ENCODE measurements around the gene EMC6.

The EMC6 gene

DNA sequence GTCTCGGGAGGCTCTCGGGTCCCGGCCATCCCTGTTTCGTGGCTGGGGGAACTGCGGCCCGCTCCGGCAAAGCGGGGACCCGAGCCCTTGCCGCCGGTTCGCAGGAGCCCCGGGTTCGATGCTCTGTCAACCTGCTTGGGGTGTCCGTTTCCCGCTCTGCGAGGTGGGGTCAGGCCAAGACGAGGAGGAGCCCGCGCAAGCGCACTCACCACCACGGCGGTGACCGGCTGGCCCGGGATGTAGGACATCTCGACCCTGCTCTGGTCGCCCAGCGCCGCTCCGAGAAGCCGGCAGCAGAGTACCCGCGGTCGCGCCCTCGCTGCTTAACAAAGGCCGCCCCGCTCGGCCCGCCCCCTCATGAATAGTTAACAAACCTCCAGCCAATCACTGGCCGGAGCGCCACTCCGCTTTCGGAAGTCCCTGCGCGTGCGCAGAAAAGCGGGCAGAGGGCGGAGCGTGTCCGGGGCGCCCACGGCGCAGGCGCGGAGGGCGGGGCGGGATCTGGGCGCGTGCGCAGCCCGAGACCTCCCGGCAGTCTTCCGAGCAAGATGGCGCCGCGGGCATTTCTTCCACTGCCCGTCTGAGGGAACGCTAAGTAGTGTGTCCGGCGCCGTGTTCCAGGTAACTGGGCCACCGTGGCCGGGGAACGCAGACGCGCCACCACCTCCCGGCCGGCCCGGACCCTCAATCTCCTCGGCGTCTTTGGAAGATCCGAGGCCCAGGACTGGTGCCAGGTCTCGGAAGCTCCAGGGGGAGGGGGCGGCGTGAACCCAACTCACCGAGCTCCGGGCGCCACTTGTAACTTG is at the start of gene EMC6, which contains the start of gene TAX1BP3:
EMC6 (plus strand) TSS at position 534 of the 806 bp plus-strand sequence. CDS start 335 bp downstream, outside the sequence.
TAX1BP3 (minus strand) TSS at position 300 of the 806 bp plus-strand sequence; CDS start at position 248, 52 bp downstream.
- DNase-seq (peak; percentile 100), ATAC-seq (peak; percentile 96)
- peak within 1 kb of the TSS; percentile 90 for H3K27ac Mint-ChIP-seq
- no peaks in the 10 kb centered on the region for H3K27me3 Mint-ChIP-seq
- peak within 1 kb of the TSS; percentile 93 for H3K4me3 Mint-ChIP-seq
- H3K36me3 Mint-ChIP-seq (ENCODE audit: low read depth), result peaks cover 4% of the 10 kb centered on the region
- H3K9me3 Mint-ChIP-seq, result no peaks in the 10 kb centered on the region
- peaks cover 27% of the 10 kb centered on the region for H3K4me1 Mint-ChIP-seq

DNA sequence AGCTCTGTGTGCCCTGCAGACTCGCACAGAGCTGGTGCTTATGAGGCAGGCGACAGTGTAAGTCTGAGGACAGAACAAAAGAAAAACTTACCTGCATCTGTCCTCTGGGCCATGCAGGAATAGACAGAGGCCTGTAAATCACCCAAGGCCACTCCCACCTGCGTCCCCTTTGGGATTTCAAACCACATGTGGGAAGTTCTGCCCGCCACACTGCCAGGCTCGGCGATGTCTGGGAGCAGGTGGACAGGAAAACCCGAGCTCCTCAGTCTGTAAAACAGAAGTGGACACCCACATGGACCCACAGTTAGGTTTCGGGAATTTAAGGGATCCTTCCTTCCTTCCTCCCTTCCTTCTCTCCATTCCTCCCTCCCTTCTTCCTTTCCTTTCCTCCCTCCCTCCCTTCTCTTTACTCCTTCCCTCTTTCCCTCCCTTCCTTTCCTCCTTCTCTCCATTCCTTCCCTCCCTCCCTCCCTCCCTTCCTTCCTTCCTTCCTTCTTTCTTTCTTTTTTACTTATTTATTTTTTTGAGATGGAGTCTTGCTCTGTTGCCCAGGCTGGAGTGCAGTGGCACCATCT is 47.4 kb upstream of the EMC6 start:
- no peak overlapping the region for H3K27ac Mint-ChIP-seq
- H3K27me3 Mint-ChIP-seq, result no peaks in the 10 kb centered on the region
- no peak overlapping the region for H3K4me3 Mint-ChIP-seq
- ATAC-seq, result no peak
- H3K4me1 Mint-ChIP-seq, result no peaks in the 10 kb centered on the region
- peaks cover 40% of the 10 kb centered on the region for H3K36me3 Mint-ChIP-seq (ENCODE audit: low read depth)
- H3K9me3 Mint-ChIP-seq, result no peaks in the 10 kb centered on the region
- DNase-seq, result no peak

DNA sequence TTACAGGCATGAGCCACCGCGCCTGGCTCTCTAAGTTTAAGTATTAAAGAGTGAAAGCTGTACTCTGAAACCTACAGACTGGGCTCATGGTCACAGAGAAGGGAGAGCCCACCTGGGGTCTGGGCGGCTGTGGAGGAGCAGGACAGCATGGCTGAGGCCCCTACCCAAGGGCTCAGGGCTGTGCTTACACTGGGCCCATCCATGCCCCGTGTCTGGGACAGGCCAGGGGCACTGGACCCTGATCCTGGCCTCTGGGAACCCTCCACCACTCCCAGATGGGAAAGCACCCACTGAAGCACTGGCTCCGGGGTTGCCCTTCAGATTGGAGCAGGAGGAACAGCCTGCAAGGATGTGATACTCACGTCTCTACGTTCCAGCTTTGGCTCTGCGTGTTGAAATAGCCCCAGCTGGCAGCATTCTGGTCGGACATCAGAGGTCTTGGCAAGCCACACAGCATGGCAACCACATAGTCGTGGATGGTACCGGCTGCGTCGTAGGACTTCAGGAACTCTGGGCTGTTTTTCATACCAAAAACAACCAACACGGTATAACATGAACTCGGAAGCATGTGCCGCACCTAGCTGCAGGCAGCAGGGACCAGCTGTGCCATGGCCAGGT is 45.5 kb upstream of the EMC6 start:
- DNase-seq (no peak), ATAC-seq (no peak)
- Mint-ChIP-seq H3K9me3 (no peaks in the 10 kb centered on the region), H3K4me1 (no peaks in the 10 kb centered on the region), H3K27ac (no peak overlapping the region), H3K4me3 (no peak overlapping the region), H3K27me3 (no peaks in the 10 kb centered on the region), H3K36me3 (ENCODE audit: low read depth) (peaks cover 29% of the 10 kb centered on the region)

DNA sequence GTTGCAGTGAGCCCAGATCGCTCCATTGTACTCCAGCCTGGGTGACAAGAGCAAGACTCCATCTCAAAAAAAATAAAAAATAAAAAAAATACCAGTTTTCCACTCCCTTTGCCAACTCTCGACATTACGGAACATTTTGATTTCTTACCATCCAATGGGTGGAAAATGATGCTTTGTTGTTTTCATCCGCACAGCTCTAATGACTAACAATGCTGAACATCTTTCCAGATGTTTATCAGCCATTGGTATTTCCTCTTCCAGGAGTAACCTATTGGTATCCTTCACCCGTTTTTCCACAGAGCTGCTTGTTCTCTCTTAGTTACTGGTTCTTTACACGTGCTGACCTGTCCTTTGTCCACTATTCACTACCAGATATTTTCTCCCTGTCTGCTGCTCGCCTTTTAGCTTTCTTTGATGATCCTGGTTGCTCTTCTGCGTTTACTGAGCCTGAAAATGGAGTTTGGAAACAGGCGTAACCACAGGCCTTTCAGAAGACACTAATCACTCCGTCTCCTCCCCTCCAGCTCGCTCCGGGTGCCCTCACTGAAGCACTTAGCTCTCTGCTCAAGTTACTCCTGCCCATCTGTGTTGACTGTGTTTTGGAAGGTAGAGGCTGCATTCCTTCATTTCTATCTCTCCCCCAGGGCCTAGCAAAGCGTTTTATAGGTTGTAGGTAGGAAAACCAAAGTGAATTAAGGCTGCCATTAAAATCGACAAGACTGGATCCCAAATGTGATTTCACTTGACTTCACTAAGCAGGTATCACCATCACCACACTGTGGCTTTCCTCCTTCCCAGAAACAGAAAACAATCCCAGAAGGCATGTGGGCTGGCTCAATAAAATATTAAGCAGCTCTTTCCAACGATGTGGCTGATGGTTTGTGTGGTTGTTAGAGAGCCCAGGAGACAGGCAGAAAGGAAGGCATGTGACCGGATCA is 41.5 kb upstream of the EMC6 start:
- Mint-ChIP-seq H3K9me3 (no peaks in the 10 kb centered on the region), H3K27me3 (no peaks in the 10 kb centered on the region), H3K4me1 (no peaks in the 10 kb centered on the region), H3K27ac (no peak overlapping the region), H3K4me3 (no peak overlapping the region), H3K36me3 (ENCODE audit: low read depth) (peaks cover 13% of the 10 kb centered on the region)
- ATAC-seq (no peak), DNase-seq (no peak)

GRCh38 chr17:3627769-3628167 is 40.8 kb upstream of the EMC6 start:
- no peak for DNase-seq
- Mint-ChIP-seq H3K4me3 (no peak overlapping the region), H3K27ac (no peak overlapping the region), H3K36me3 (ENCODE audit: low read depth) (peaks cover 13% of the 10 kb centered on the region), H3K9me3 (no peaks in the 10 kb centered on the region), H3K4me1 (no peaks in the 10 kb centered on the region), H3K27me3 (no peaks in the 10 kb centered on the region)
- ATAC-seq, result no peak

DNA sequence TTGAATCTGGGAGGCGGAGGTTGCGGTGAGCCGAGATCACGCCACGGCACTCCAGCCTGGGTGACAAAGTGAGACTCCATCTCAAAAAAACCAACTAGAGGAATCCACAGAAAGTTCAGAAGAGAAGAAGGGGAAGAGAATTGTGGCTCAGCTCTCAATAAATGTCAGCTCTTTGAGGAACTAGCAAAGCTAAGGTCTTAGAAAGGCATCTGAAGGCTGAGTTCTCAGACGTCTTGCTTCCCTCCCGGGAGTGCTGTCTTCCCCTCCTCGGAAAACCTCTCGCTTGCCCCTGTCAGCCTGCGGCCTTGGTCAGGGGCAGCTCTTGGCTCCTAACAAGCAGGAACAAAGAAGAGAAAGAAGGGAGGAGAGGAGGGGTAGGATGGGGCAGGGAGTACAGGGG is 37.8 kb upstream of the EMC6 start:
- H3K4me3 Mint-ChIP-seq, result no peak overlapping the region
- no peak for DNase-seq
- H3K4me1 Mint-ChIP-seq, result peaks cover 8% of the 10 kb centered on the region
- no peaks in the 10 kb centered on the region for H3K9me3 Mint-ChIP-seq
- no peaks in the 10 kb centered on the region for H3K27me3 Mint-ChIP-seq
- ATAC-seq, result no peak
- H3K27ac Mint-ChIP-seq, result no peak overlapping the region
- peaks cover 15% of the 10 kb centered on the region for H3K36me3 Mint-ChIP-seq (ENCODE audit: low read depth)

DNA sequence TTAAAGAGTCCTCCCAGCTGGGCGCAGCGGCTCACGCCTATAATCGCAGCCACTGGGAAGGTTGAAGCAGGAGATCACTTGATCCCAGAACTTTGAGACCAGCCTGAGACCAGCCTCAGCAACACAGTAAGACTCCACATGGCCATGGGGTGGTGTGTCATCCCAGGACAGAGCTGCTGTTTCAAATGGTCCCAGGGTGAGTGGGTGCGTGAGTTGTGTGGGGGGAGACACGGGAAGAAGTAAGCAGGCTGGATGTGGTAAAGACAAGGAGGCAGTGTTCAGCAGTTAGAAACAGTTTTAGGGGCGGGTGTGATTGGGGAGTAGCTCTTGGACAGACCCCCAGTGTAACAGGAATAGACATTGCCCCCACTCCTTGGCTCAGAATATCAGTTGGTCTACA is 36.3 kb upstream of the EMC6 start:
- no peak for DNase-seq
- no peak overlapping the region for H3K27ac Mint-ChIP-seq
- ATAC-seq, result no peak
- H3K9me3 Mint-ChIP-seq, result no peaks in the 10 kb centered on the region
- H3K27me3 Mint-ChIP-seq, result no peaks in the 10 kb centered on the region
- peaks cover 10% of the 10 kb centered on the region for H3K4me1 Mint-ChIP-seq
- peaks cover 10% of the 10 kb centered on the region for H3K36me3 Mint-ChIP-seq (ENCODE audit: low read depth)
- H3K4me3 Mint-ChIP-seq, result no peak overlapping the region

DNA sequence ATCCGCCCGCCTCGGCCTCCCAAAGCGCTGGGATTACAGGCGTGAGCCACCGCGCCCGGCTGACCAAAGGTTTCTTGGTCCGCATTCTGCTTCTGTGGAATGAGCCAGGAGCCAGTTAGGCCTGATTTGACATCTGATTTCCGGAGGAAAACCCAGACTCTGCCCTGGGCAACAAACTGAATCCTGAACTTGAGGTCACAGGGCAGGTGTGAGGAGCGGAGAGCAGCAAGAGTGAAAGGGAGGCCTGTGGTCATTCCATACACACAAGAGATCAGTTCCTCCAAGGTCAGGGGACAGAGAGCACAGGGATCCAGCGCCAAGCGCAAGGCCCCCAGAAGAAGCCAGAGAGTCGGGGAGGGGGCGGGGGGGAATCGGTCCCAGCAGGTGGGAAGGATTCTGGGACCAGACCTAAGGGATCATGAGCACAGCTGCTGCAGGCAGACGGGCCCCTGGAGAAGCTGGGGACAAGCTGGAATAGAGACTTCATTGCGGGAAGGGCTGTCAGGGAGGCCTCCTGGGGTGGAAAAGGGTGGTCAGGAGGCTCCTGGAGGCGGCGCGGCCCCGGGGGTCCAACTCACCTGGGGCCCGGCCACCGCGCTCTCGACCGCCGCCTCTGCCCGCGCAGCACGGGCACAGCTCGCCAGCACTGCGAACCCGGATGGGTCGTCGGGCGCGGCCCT is 33.0 kb upstream of the EMC6 start:
- H3K36me3 Mint-ChIP-seq (ENCODE audit: low read depth), result peaks cover 4% of the 10 kb centered on the region
- DNase-seq, result no peak
- H3K4me3 Mint-ChIP-seq, result peak overlapping the region; percentile 93
- H3K4me1 Mint-ChIP-seq, result peaks cover 37% of the 10 kb centered on the region
- no peaks in the 10 kb centered on the region for H3K9me3 Mint-ChIP-seq
- H3K27me3 Mint-ChIP-seq, result no peaks in the 10 kb centered on the region
- no peak overlapping the region for H3K27ac Mint-ChIP-seq
- peak; percentile 14 for ATAC-seq

DNA sequence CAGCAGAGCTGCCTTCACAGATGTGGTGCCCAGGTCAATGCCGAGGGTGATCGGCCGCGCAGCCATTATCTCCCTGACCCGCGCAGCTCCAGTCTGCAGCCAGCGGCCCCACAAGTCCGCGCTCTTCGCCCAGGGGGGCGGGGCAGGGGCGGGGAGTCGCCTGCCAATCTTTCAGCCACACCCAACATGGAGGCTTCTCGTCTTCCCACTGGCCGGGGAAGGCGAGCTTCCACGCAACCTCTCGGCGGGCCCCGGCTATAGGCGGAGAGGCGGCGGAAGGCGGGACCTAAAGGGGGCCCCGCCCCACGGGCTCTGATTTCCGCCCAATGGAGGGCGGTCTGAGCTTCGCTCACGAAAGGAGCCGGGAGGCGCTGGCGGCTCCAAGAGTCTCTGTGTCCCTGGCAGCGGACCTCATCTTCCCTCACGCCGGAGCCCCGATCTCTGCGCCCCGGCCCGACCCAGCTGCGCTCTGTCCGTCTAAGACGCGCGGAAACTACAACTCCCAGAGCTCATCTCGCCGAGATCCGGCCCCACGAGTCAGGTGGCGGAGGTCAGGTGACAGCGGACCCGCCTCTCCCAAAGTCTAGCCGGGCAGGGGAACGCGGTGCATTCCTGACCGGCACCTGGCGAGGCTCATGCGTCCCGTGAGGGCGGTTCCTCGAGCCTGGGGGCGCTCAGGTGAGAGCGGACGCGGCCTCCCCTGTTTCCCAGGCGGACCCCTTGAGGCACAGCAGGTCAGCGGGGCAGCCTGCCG is 32.3 kb upstream of the EMC6 start, which contains the start of the genes CTNS and SHPK:
CTNS (plus strand) TSS at position 607 of the 754 bp plus-strand sequence. CDS start 3,447 bp downstream, outside the sequence.
SHPK (minus strand) TSS at position 97 of the 754 bp plus-strand sequence; CDS start at position 66, 31 bp downstream.
- DNase-seq (peak; percentile 96), ATAC-seq (peak; percentile 96)
- Mint-ChIP-seq H3K4me1 (peaks cover 41% of the 10 kb centered on the region), H3K4me3 (peak within 1 kb of the TSS; percentile 93), H3K27ac (peak within 1 kb of the TSS; percentile 97), H3K27me3 (no peaks in the 10 kb centered on the region), H3K9me3 (no peaks in the 10 kb centered on the region), H3K36me3 (ENCODE audit: low read depth) (peaks cover 4% of the 10 kb centered on the region)

DNA sequence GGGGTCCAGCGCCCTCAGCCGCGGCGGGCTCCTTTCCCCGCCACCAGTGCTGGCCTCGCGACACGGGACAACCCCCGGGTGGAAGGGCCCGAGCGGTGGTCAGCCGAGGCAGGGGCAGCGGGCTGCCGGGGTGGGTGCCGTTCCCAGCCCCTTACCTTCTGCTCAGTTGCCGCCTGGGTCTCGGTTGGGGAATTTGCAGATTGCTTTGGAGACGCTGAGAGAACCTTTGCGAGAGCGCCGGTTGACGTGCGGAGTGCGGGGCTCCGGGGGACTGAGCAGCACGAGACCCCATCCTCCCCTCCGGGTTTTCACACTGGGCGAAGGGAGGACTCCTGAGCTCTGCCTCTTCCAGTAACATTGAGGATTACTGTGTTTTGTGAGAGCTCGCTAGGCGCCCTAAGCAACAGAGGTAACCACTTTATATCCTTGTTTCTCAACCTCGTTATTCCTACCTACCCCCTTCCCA is 31.7 kb upstream of the EMC6 start:
- Mint-ChIP-seq H3K27me3 (no peaks in the 10 kb centered on the region), H3K9me3 (no peaks in the 10 kb centered on the region), H3K36me3 (ENCODE audit: low read depth) (peaks cover 4% of the 10 kb centered on the region), H3K27ac (no peak overlapping the region), H3K4me1 (peaks cover 44% of the 10 kb centered on the region), H3K4me3 (peak overlapping the region; percentile 93)
- ATAC-seq (no peak), DNase-seq (no peak)

DNA sequence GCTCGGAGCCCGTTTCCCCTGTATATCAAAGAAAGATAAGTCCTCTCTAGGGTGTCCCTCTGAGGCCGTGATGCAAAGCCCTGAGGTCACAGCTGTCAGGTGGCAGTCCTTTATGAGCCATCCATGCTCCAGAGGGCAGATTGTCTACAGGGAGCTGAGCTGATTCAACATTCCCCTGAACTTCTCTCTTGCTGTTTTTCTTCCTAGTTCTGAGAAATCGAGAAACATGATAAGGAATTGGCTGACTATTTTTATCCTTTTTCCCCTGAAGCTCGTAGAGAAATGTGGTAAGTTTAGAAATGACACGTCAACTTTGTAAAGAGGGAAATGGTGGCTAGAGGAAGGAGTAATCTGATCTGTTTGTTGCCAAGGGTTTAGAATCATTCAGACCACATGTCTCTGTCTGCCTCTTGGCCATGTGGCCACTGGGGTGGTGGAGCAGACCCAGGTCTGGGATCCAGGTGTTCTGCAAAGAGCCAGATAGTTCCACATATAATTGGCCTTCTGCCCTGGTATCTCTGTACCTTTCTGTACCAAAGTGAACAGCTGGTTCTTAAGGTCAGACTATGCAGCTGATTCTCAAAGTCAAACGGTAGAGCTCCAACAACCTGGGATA is 28.5 kb upstream of the EMC6 start:
- Mint-ChIP-seq H3K27me3 (no peaks in the 10 kb centered on the region), H3K36me3 (ENCODE audit: low read depth) (peaks cover 10% of the 10 kb centered on the region), H3K4me3 (peak overlapping the region; percentile 61), H3K9me3 (no peaks in the 10 kb centered on the region), H3K27ac (peak overlapping the region; percentile 90), H3K4me1 (peaks cover 53% of the 10 kb centered on the region)
- ATAC-seq (peak; percentile 26), DNase-seq (peak; percentile 44)

DNA sequence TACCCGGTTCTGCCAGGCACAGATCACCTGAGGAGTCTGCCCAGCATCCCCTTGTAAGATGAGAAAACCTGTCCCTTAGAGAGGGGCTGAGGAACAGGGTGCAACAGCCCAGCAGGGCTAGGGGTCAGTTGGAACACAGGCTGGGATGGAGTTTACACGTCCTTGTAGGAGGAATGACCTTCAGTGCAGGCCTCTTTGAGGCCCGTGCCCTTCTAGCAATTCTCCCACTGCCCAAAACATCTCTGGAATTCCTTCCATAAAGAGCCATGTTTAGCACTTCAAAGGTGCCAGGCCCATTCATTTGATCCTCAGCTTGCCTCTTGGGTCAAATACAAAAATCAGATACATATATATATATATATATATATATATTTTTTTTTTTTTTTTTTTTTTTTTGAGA is 27.6 kb upstream of the EMC6 start:
- H3K27ac Mint-ChIP-seq, result peak overlapping the region; percentile 90
- DNase-seq (no peak), ATAC-seq (no peak)
- H3K27me3 Mint-ChIP-seq, result no peaks in the 10 kb centered on the region
- peaks cover 14% of the 10 kb centered on the region for H3K36me3 Mint-ChIP-seq (ENCODE audit: low read depth)
- H3K4me1 Mint-ChIP-seq, result peaks cover 56% of the 10 kb centered on the region
- H3K4me3 Mint-ChIP-seq, result no peak overlapping the region
- H3K9me3 Mint-ChIP-seq, result no peaks in the 10 kb centered on the region

Data from activated naive CD8-positive, alpha-beta T cell treated with anti-CD3 and anti-CD28 coated beads, Interleukin-2, amount 50 U/mL, for 24 hours (primary cell).